HepG2 (cell line): ENCODE results near the gene CREB1. TPM values are rescaled to one million over a fixed set of nuclear protein-coding genes. Genes with fewer than 3 reads are reported as not detected.

Experiments
- HMGA1 ChIP-seq: sonication (generic); formaldehyde crosslinking; conservative IDR thresholded peaks from 2 replicates; pipeline ENCODE4 v1.4.0; 2020; ENCODE audit warnings: missing genetic modification reagents
- NCOA2 ChIP-seq: sonication (generic); formaldehyde crosslinking; IDR thresholded peaks from 2 replicates; pipeline ENCODE4 v1.8.0; 2022; ENCODE audit warnings: inconsistent platforms
- SNAPC4 ChIP-seq: sonication (generic); formaldehyde crosslinking; IDR thresholded peaks from 2 replicates; pipeline ENCODE4 v1.4.0; 2020; ENCODE audit warnings: mild to moderate bottlenecking, missing genetic modification reagents
- U2AF2 ChIP-seq: fragments of 200-400 bp; formaldehyde crosslinking; IDR thresholded peaks from 2 replicates; pipeline ENCODE4 v1.6.1; 2017; ENCODE audit warnings: low read depth, mild to moderate bottlenecking, low read length
- ZNF230 ChIP-seq: sonication (generic); formaldehyde crosslinking; IDR thresholded peaks from 2 replicates; pipeline ENCODE4 v1.4.0; 2020; ENCODE audit warnings: mild to moderate bottlenecking, missing genetic modification reagents
- ZNF34 ChIP-seq: sonication (generic); formaldehyde crosslinking; IDR thresholded peaks from 2 replicates; pipeline ENCODE4 v1.4.0; 2020; ENCODE audit warnings: mild to moderate bottlenecking, missing genetic modification reagents, borderline replicate concordance
- ZNF615 ChIP-seq: sonication (generic); formaldehyde crosslinking; IDR thresholded peaks from 2 replicates; pipeline ENCODE4 v1.5.0; 2020; ENCODE audit warnings: mild to moderate bottlenecking, missing genetic modification reagents, borderline replicate concordance
- ZNF839 ChIP-seq: sonication (generic); formaldehyde crosslinking; IDR thresholded peaks from 2 replicates; pipeline ENCODE4 v1.4.0; 2020; ENCODE audit warnings: missing genetic modification reagents, mild to moderate bottlenecking, borderline replicate concordance
- polyA plus RNA-seq, 8 experiments: library from polyadenylated mRNA; depleted of rRNA in 3 of 8; stranded (reverse) in 7 of 8; unstranded in 1 of 8; fragments of >200 nt; fragmentation: Illumina TruSeq in 4 of 8; extraction: Trizol in 4 of 8; gene quantifications; 2 replicates each; pipeline versions ENCODE4 v1.2.1 to v1.2.3, GENCODE V29; 2011 to 2016; ENCODE audit warnings: low read depth in 4 of 8, missing spikeins in 1 of 8, mixed read lengths in 1 of 8; ENCODE audit not compliant: insufficient read depth in 1 of 8
- total RNA-seq, 5 experiments: library from RNA; depleted of rRNA; stranded (reverse); fragments of >200 nt; fragmentation: Illumina TruSeq; extraction: Trizol; gene quantifications; 2 replicates each; pipeline ENCODE4 v1.2.3, GENCODE V29; 2016; ENCODE audit warnings: low read depth in 1 of 5
- TF ChIP-seq, protein P1 (sequence below): sonication (generic); formaldehyde crosslinking; IDR thresholded peaks from 2 replicates; pipeline ENCODE4 v1.8.0; 2022; ENCODE audit warnings: mild to moderate bottlenecking, missing genetic modification reagents; ENCODE audit not compliant: insufficient replicate concordance
- TF ChIP-seq, protein P2 (sequence below): sonication (generic); formaldehyde crosslinking; IDR thresholded peaks from 2 replicates; pipeline ENCODE4 v1.4.0; 2020; ENCODE audit warnings: missing genetic modification reagents
- TF ChIP-seq, protein P3 (sequence below): sonication (generic); formaldehyde crosslinking; IDR thresholded peaks from 2 replicates; pipeline ENCODE4 v1.5.0; 2020; ENCODE audit warnings: missing genetic modification reagents
- TF ChIP-seq, protein P4 (sequence below): sonication (generic); formaldehyde crosslinking; IDR thresholded peaks from 2 replicates; pipeline ENCODE4 v1.5.0; 2020; ENCODE audit warnings: mild to moderate bottlenecking, missing genetic modification reagents

CREB1 gene
- total and polyA plus RNA-seq, 2 of the 13 experiments (the other 11 are each of a cell fraction or from before 2014, with no cell fraction given): 51.8 to 51.9 TPM

DNA sequence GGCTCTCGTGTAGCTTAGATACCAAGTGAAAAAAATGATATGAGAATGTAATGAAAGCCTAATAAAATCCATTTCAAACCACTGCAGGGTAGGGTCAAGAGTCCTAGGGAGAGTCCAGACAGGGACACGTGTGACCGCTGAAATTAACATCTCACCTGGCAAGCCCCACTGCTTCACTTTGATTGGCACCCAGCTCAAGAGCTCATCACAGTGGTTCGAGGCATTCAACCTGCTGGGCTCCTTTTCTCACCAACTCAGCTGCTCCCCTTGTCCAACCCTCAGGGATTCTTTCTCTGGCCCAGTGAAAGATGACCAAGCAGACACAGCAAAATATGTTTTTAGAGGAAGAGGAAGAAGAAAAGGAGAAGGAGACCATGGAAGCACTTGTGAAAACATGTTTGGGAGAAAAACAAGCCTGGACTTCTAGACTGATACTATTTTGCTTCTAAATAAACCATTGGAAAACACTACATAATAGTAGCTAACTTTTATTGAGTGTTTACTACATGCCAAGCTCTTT, 49.2 kb upstream of the CREB1 start (continued):
- TF ChIP-seq, protein P1, sequence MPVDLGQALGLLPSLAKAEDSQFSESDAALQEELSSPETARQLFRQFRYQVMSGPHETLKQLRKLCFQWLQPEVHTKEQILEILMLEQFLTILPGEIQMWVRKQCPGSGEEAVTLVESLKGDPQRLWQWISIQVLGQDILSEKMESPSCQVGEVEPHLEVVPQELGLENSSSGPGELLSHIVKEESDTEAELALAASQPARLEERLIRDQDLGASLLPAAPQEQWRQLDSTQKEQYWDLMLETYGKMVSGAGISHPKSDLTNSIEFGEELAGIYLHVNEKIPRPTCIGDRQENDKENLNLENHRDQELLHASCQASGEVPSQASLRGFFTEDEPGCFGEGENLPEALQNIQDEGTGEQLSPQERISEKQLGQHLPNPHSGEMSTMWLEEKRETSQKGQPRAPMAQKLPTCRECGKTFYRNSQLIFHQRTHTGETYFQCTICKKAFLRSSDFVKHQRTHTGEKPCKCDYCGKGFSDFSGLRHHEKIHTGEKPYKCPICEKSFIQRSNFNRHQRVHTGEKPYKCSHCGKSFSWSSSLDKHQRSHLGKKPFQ (CRISPR knock-in tag): no peak
- no peak for TF ChIP-seq SNAPC4 (CRISPR knock-in tag)
- no peak for TF ChIP-seq ZNF615 (CRISPR knock-in tag)
- TF ChIP-seq ZNF230: no peak
- no peak for TF ChIP-seq NCOA2
- TF ChIP-seq ZNF34: no peak
- TF ChIP-seq HMGA1: no peak
- TF ChIP-seq U2AF2: no peak
- TF ChIP-seq, protein P2, sequence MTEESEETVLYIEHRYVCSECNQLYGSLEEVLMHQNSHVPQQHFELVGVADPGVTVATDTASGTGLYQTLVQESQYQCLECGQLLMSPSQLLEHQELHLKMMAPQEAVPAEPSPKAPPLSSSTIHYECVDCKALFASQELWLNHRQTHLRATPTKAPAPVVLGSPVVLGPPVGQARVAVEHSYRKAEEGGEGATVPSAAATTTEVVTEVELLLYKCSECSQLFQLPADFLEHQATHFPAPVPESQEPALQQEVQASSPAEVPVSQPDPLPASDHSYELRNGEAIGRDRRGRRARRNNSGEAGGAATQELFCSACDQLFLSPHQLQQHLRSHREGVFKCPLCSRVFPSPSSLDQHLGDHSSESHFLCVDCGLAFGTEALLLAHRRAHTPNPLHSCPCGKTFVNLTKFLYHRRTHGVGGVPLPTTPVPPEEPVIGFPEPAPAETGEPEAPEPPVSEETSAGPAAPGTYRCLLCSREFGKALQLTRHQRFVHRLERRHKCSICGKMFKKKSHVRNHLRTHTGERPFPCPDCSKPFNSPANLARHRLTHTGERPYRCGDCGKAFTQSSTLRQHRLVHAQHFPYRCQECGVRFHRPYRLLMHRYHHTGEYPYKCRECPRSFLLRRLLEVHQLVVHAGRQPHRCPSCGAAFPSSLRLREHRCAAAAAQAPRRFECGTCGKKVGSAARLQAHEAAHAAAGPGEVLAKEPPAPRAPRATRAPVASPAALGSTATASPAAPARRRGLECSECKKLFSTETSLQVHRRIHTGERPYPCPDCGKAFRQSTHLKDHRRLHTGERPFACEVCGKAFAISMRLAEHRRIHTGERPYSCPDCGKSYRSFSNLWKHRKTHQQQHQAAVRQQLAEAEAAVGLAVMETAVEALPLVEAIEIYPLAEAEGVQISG (CRISPR knock-in tag): no peak
- TF ChIP-seq, protein P3, sequence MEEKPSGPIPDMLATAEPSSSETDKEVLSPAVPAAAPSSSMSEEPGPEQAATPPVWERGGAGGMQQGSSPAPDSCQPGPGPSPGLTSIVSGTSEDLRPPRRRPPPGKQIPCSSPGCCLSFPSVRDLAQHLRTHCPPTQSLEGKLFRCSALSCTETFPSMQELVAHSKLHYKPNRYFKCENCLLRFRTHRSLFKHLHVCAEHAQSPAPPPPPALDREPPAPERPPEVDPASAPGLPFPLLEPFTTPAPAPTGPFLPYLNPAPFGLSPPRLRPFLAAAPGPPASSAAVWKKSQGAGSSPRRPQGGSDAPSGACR (CRISPR knock-in tag): no peak
- TF ChIP-seq, protein P4, sequence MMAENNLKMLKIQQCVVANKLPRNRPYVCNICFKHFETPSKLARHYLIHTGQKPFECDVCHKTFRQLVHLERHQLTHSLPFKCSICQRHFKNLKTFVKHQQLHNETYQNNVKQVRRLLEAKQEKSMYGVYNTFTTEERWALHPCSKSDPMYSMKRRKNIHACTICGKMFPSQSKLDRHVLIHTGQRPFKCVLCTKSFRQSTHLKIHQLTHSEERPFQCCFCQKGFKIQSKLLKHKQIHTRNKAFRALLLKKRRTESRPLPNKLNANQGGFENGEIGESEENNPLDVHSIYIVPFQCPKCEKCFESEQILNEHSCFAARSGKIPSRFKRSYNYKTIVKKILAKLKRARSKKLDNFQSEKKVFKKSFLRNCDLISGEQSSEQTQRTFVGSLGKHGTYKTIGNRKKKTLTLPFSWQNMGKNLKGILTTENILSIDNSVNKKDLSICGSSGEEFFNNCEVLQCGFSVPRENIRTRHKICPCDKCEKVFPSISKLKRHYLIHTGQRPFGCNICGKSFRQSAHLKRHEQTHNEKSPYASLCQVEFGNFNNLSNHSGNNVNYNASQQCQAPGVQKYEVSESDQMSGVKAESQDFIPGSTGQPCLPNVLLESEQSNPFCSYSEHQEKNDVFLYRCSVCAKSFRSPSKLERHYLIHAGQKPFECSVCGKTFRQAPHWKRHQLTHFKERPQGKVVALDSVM (CRISPR knock-in tag): no peak
- no peak for TF ChIP-seq ZNF839
